B cell (primary cell): ENCODE data around the gene THOP1. TPM values are rescaled to one million over a fixed set of nuclear protein-coding genes. Genes with fewer than 3 reads are reported as not detected.

Source experiments
- ATAC-seq: fragments of 200-7000 bp; cut with Tn5 transposase; one replicate; pipeline ENCODE4 v1.10.0; 2021; ENCODE audit warnings: low read depth, mild to moderate bottlenecking, moderate number of reproducible peaks, moderate library complexity
- CTCF ChIA-PET: fragments of 350-600 bp; sonication (Branson Sonifier 250); formaldehyde crosslinking; loops from one replicate; lab custom pipeline; 2021; ENCODE audit warnings: antibody characterized with exemption, inconsistent platforms; lab: Charles Lee
- POLR2A ChIA-PET: fragments of 350-600 bp; sonication (Branson Sonifier 250); formaldehyde crosslinking; loops from one replicate; lab custom pipeline; 2021; ENCODE audit warnings: antibody characterized with exemption; lab: Charles Lee
- DNase-seq: peaks from one replicate; pipeline ENCODE4 v3.0.0; 2013
- H2AFZ ChIP-seq: 2 replicates; pipeline ENCODE4 v1.6.1; 2012; ENCODE audit warnings: mild to moderate bottlenecking, low read depth, low read length; ENCODE audit not compliant: insufficient read depth, poor library complexity, severe bottlenecking
- H3K27ac ChIP-seq, 2 donors: 1 replicate in 1 of 2; 2 replicates in 1 of 2; pipeline ENCODE4 v1.5.1; 2012 to 2013; ENCODE audit warnings: low read length in 2 of 2, mild to moderate bottlenecking in 2 of 2, moderate library complexity in 1 of 2
- H3K27me3 ChIP-seq, 4 experiments: fragments of 200-600 bp in 1 of 4; sonication (generic) in 1 of 4; replicated peaks in 1 of 4; 1 replicate in 2 of 4; 2 replicates in 2 of 4; pipeline versions ENCODE4 v1.6.1 to v1.7.0; 2013 to 2016; ENCODE audit warnings: low read length in 3 of 4, mild to moderate bottlenecking in 2 of 4, mixed read lengths in 1 of 4, moderate library complexity in 1 of 4; ENCODE audit not compliant: insufficient read depth in 4 of 4, control insufficient read depth in 3 of 4; ENCODE audit errors: control extremely low read depth in 1 of 4
- H3K36me3 ChIP-seq, 2 experiments: replicated peaks in 1 of 2; 1 replicate in 1 of 2; 2 replicates in 1 of 2; pipeline versions ENCODE4 v1.6.1 to v1.7.1; 2013; ENCODE audit warnings: low read length in 1 of 2; ENCODE audit not compliant: insufficient read depth in 2 of 2, control insufficient read depth in 1 of 2; ENCODE audit errors: control extremely low read depth in 1 of 2, extremely low read depth in 1 of 2
- H3K4me1 ChIP-seq, 2 donors: fragments of 200-600 bp in 1 of 2; sonication (generic) in 1 of 2; 1 replicate in 1 of 2; 2 replicates in 1 of 2; pipeline versions ENCODE4 v1.5.1 to v1.6.1; 2013 to 2017; ENCODE audit warnings: low read length in 2 of 2; ENCODE audit not compliant: control insufficient read depth in 2 of 2, insufficient read depth in 2 of 2
- H3K4me2 ChIP-seq: replicated peaks from 2 replicates; pipeline ENCODE3; 2012; ENCODE audit warnings: mild to moderate bottlenecking, low read depth, low read length; ENCODE audit not compliant: poor library complexity, severe bottlenecking
- H3K4me3 ChIP-seq, 5 experiments: fragments of 200-600 bp in 1 of 5; sonication (generic) in 1 of 5; 1 replicate in 3 of 5; 2 replicates in 2 of 5; pipeline versions ENCODE4 v1.5.1 to v1.7.0; 2011 to 2016; ENCODE audit warnings: low read length in 4 of 5, mild to moderate bottlenecking in 4 of 5, low read depth in 2 of 5, control low read depth in 1 of 5, moderate library complexity in 1 of 5; ENCODE audit not compliant: insufficient read depth in 1 of 5; ENCODE audit errors: control extremely low read depth in 1 of 5, extremely low read depth in 1 of 5
- H3K79me2 ChIP-seq: fragments of 200-600 bp; sonication (generic); one replicate; pipeline ENCODE4 v1.6.0; 2016; ENCODE audit warnings: low read length; ENCODE audit not compliant: control insufficient read depth, insufficient read depth
- H3K9ac ChIP-seq: fragments of 200-600 bp; sonication (generic); 2 replicates; pipeline ENCODE4 v1.6.1; 2017; ENCODE audit warnings: mild to moderate bottlenecking, low read length, moderate library complexity
- H3K9me3 ChIP-seq, 3 donors: one replicate each; pipeline versions ENCODE4 v1.6.1 to v1.7.1; 2013; ENCODE audit warnings: low read length in 2 of 3; ENCODE audit not compliant: control insufficient read depth in 2 of 3, insufficient read depth in 1 of 3; ENCODE audit errors: control extremely low read depth in 1 of 3
- H4K20me1 ChIP-seq: 2 replicates; pipeline ENCODE4 v1.6.0; 2012; ENCODE audit warnings: mild to moderate bottlenecking, low read length; ENCODE audit not compliant: insufficient read depth, control insufficient read depth, poor library complexity, severe bottlenecking
- H3K27ac Mint-ChIP-seq: one replicate; pipeline ENCODE4 v1.8.0; 2021; ENCODE audit warnings: mixed read lengths
- H3K27me3 Mint-ChIP-seq: one replicate; pipeline ENCODE4 v1.8.0; 2021; ENCODE audit warnings: mixed read lengths
- H3K4me1 Mint-ChIP-seq: one replicate; pipeline ENCODE4 v1.8.0; 2021; ENCODE audit warnings: mixed read lengths
- H3K4me3 Mint-ChIP-seq: one replicate; pipeline ENCODE4 v1.8.0; 2021; ENCODE audit warnings: mixed read lengths
- H3K9me3 Mint-ChIP-seq: one replicate; pipeline ENCODE4 v1.8.0; 2022; ENCODE audit warnings: mixed read lengths; ENCODE audit not compliant: insufficient read depth
- EZH2 ChIP-seq: IDR thresholded peaks from 2 replicates; pipeline ENCODE4 v1.6.1; 2012; ENCODE audit warnings: borderline replicate concordance, low read depth, mild to moderate bottlenecking, moderate library complexity, low read length; ENCODE audit not compliant: insufficient read depth, poor library complexity, severe bottlenecking
- WGBS: methylation state at CpG from one replicate; pipeline ENCODE4 v1.1.5; 2013; ENCODE audit warnings: missing lambda C conversion rate; ENCODE audit not compliant: insufficient coverage; 5-methylcytosine and 5-hydroxymethylcytosine counted together
- intact Hi-C: fragments of 100-400 bp; cut with micrococcal nuclease; formaldehyde crosslinking; loops from one replicate; pipeline ENCODE4 v1.10.0; 2022
- polyA plus RNA-seq: library from polyadenylated mRNA; depleted of rRNA; stranded (reverse); fragments of >200 nt; gene quantifications from 2 replicates; pipeline ENCODE4 v1.2.3, GENCODE V29; 2012
- total RNA-seq, 2 donors: library from RNA; stranded (reverse); fragments of 120-200 nt in 1 of 2; gene quantifications; 1 replicate in 1 of 2; 2 replicates in 1 of 2; pipeline versions ENCODE4 v1.2.3 to v1.2.4, GENCODE V29; 2013 to 2022
- TF ChIP-seq, protein P1 (sequence below): fragments of 200-600 bp; IDR thresholded peaks from one replicate; pipeline ENCODE4 v1.8.0; 2022; ENCODE audit warnings: antibody characterized with exemption, mild to moderate bottlenecking

THOP1 gene
- total and polyA plus RNA-seq, 2 donors (not counting 1 experiment from before 2014, with no cell fraction given), result 54.3 to 56.4 TPM

DNA sequence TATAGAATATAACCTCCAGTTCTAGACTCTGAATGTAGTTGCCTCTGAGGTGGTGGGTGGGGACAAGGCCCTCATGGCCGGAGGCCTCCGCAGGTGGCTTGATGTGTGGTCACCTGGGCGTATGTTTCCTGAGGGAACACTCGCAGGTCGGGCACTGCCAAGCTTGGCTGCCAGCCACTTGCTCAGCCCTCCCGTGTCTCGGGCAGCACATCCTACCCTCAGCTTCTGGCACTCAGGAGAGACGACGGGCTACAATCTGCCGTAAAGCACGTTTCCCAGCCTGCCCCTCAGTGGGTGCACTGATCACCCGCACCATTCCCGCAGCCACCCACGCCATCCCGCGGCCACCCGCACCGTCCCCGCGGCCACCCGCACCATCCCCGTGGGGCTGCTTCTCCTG lies 15.2 kb downstream of the THOP1 start:
- peaks cover 0 to 30% of the 10 kb centered on the region in 2 experiments for H3K36me3 ChIP-seq
- no peaks in the 10 kb centered on the region for H4K20me1 ChIP-seq
- no peak overlapping the region for H3K4me2 ChIP-seq
- H3K4me1 Mint-ChIP-seq, result no peaks in the 10 kb centered on the region
- over 99% methylated on average over 22 of the region's 22 CpGs for WGBS
- TF ChIP-seq EZH2, result no peak
- TF ChIP-seq, protein P1, sequence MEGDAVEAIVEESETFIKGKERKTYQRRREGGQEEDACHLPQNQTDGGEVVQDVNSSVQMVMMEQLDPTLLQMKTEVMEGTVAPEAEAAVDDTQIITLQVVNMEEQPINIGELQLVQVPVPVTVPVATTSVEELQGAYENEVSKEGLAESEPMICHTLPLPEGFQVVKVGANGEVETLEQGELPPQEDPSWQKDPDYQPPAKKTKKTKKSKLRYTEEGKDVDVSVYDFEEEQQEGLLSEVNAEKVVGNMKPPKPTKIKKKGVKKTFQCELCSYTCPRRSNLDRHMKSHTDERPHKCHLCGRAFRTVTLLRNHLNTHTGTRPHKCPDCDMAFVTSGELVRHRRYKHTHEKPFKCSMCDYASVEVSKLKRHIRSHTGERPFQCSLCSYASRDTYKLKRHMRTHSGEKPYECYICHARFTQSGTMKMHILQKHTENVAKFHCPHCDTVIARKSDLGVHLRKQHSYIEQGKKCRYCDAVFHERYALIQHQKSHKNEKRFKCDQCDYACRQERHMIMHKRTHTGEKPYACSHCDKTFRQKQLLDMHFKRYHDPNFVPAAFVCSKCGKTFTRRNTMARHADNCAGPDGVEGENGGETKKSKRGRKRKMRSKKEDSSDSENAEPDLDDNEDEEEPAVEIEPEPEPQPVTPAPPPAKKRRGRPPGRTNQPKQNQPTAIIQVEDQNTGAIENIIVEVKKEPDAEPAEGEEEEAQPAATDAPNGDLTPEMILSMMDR, result no peak
- DNase-seq (no peak), ATAC-seq (no peak)
- no peaks in the 10 kb centered on the region for H3K4me1 ChIP-seq
- no peak overlapping the region for H3K4me3 Mint-ChIP-seq
- no peak overlapping the region for H3K27ac ChIP-seq
- POLR2A ChIA-PET, result interaction anchor here (0.7 kb wide), 1 partner anchor 41 kb away, joined by 3 read pairs; no protein-coding TSS in a partner anchor
- no peaks in the 10 kb centered on the region for H3K9me3 ChIP-seq
- no peak overlapping the region for H3K9ac ChIP-seq
- H3K27ac Mint-ChIP-seq, result no peak overlapping the region
- H3K79me2 ChIP-seq, result peaks cover 18% of the 10 kb centered on the region
- CTCF ChIA-PET, result no interaction called here
- H2AFZ ChIP-seq, result no peak overlapping the region
- no peaks in the 10 kb centered on the region for H3K9me3 Mint-ChIP-seq
- no peaks in the 10 kb centered on the region for H3K27me3 ChIP-seq
- intact Hi-C loops, result no loop called here
- H3K27me3 Mint-ChIP-seq, result no peaks in the 10 kb centered on the region
- H3K4me3 ChIP-seq, result no peak overlapping the region

DNA sequence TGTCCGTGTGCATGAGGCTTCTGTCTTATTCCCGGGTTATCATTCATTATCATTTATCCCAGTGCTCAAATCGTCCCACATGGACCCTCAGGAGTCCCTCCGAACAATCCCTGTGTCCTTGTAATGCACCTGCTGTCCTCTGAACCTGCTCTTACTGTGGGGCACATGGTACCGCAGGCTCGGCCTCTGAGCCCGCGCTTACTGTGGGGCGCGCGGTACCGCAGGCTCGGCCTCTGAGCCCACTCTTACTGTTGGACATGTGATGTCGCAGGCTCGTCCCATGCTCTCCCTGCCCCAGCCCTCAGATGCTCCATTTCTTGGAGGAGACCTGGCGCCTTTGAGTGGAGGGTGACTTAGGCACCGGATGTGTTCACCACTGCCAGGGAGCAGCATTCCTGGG lies 17.5 kb downstream of the THOP1 start:
- ATAC-seq (no peak), DNase-seq (no peak)
- H3K36me3 ChIP-seq, result peaks cover 0 to 20% of the 10 kb centered on the region in 2 experiments
- ChIA-PET CTCF (no interaction called here), POLR2A (no interaction called here)
- H3K9me3 ChIP-seq, result no peaks in the 10 kb centered on the region
- Mint-ChIP-seq H3K9me3 (no peaks in the 10 kb centered on the region), H3K27me3 (no peaks in the 10 kb centered on the region), H3K4me3 (no peak overlapping the region), H3K27ac (no peak overlapping the region), H3K4me1 (no peaks in the 10 kb centered on the region)
- no peak overlapping the region for H3K9ac ChIP-seq
- H4K20me1 ChIP-seq, result no peaks in the 10 kb centered on the region
- H3K4me2 ChIP-seq, result no peak overlapping the region
- H3K27ac ChIP-seq, result no peak overlapping the region
- no peaks in the 10 kb centered on the region for H3K4me1 ChIP-seq
- no peaks in the 10 kb centered on the region for H3K27me3 ChIP-seq
- no peak for TF ChIP-seq EZH2
- TF ChIP-seq, protein P1, result no peak
- H3K4me3 ChIP-seq, result no peak overlapping the region
- intact Hi-C loops, result no loop called here
- 100% methylated on average over 16 of the region's 17 CpGs for WGBS
- H2AFZ ChIP-seq, result no peak overlapping the region
- H3K79me2 ChIP-seq, result peaks cover 5% of the 10 kb centered on the region
